Measurements from ENCODE around the gene NCDN. TPM values are rescaled to one million over a fixed set of nuclear protein-coding genes. Genes with fewer than 3 reads are reported as not detected.

NCDN gene
- polyA plus RNA-seq, 6 donors from 2014 or later = 4.8 to 13.0 (median 6.7) TPM

Other genes starting within 250 kb of the NCDN start
- gene KIAA0319L, start 396 bp upstream of the NCDN start, polyA plus RNA-seq (ENCODE audit: low read depth in 6 of 6) = 10 to 100 TPM; 17.1 to 29.0 (median 22.6) TPM
- gene TFAP2E, start 15.5 kb downstream of the NCDN start, polyA plus RNA-seq (ENCODE audit: low read depth in 6 of 6) = under 1 TPM in 4 of 6 donors, not detected in 2; 0.16 to 0.62 (median 0.24) TPM
- 10 to 100 TPM; 59.7 to 69.0 (median 65.9) TPM for gene PSMB2, start 83.7 kb downstream of the NCDN start, polyA plus RNA-seq (ENCODE audit: low read depth in 6 of 6)
- gene C1orf216, start 161.1 kb downstream of the NCDN start, polyA plus RNA-seq (ENCODE audit: low read depth in 6 of 6) = 1 to 10 TPM in 5 of 6 donors, under 1 TPM in 1; 0.73 to 3.9 (median 1.3) TPM
- gene CLSPN, start 212.2 kb downstream of the NCDN start, polyA plus RNA-seq (ENCODE audit: low read depth in 6 of 6) = under 1 TPM in 4 of 6 donors, not detected in 2; 0.08 to 0.20 (median 0.12) TPM

Data from naive B cell (primary cell).